Smooth muscle cell (in vitro differentiated cells): ENCODE measurements around the gene ARHGAP28. TPM values are rescaled to one million over a fixed set of nuclear protein-coding genes. Genes with fewer than 3 reads are reported as not detected.

Source experiments
- DNase-seq: peaks from one replicate; lab custom pipeline; 2025; ENCODE audit not compliant: unreplicated experiment; lab: John Stamatoyannopoulos, UW
- H2AFZ ChIP-seq: fragments of 200-600 bp; sonication (generic); 2 replicates; pipeline ENCODE4 v1.6.0; 2016; ENCODE audit warnings: antibody characterized with exemption, low read depth, mild to moderate bottlenecking
- H3F3A ChIP-seq: fragments of 200-600 bp; sonication (generic); 2 replicates; pipeline ENCODE4 v1.6.0; 2017; ENCODE audit warnings: antibody characterized with exemption, low read depth
- H3K27ac ChIP-seq: fragments of 200-600 bp; sonication (generic); 2 replicates; pipeline ENCODE4 v1.5.1; 2016; ENCODE audit warnings: low read depth, mild to moderate bottlenecking
- H3K27me3 ChIP-seq: fragments of 200-600 bp; sonication (generic); 2 replicates; pipeline ENCODE4 v1.6.1; 2016; ENCODE audit warnings: low read depth, mild to moderate bottlenecking
- H3K36me3 ChIP-seq: fragments of 200-600 bp; sonication (generic); 2 replicates; pipeline ENCODE4 v1.5.1; 2016; ENCODE audit warnings: low read depth
- H3K4me1 ChIP-seq: fragments of 200-600 bp; sonication (generic); 2 replicates; pipeline ENCODE4 v1.5.1; 2016; ENCODE audit warnings: low read depth
- H3K4me2 ChIP-seq: fragments of 200-600 bp; sonication (generic); 2 replicates; pipeline ENCODE4 v1.6.0; 2016; ENCODE audit warnings: mild to moderate bottlenecking
- H3K4me3 ChIP-seq: fragments of 200-600 bp; sonication (generic); 2 replicates; pipeline ENCODE4 v1.5.1; 2016; ENCODE audit warnings: mild to moderate bottlenecking
- H3K79me2 ChIP-seq: fragments of 200-600 bp; sonication (generic); 2 replicates; pipeline ENCODE4 v1.6.0; 2016; ENCODE audit warnings: low read depth, mild to moderate bottlenecking
- H3K9ac ChIP-seq: fragments of 200-600 bp; sonication (generic); 2 replicates; pipeline ENCODE4 v1.6.0; 2016; ENCODE audit warnings: low read depth
- H3K9me3 ChIP-seq: fragments of 200-600 bp; sonication (generic); replicated peaks from 2 replicates; pipeline ENCODE4 v1.5.1; 2016; ENCODE audit warnings: low read depth
- H4K20me1 ChIP-seq: fragments of 200-600 bp; sonication (generic); 2 replicates; pipeline ENCODE4 v1.6.0; 2016; ENCODE audit warnings: low read depth
- WGBS: methylation state at CpG from one replicate; pipeline ENCODE4 v1.1.7; 2016; ENCODE audit warnings: low lambda C conversion rate; 5-methylcytosine and 5-hydroxymethylcytosine counted together
- polyA plus RNA-seq: library from polyadenylated mRNA; unstranded; fragments of >200 nt; fragmentation: Nextera tagmentation; extraction: Ambion mirVana; gene quantifications from 2 replicates; pipeline ENCODE4 v1.2.1, GENCODE V29; 2016
- total RNA-seq: library from RNA; depleted of rRNA; stranded (reverse); fragments of >200 nt; gene quantifications from 2 replicates; pipeline ENCODE4 v1.2.3, GENCODE V29; 2014
- TF ChIP-seq, protein P1 (sequence below): fragments of 200-600 bp; sonication (generic); IDR thresholded peaks from 2 replicates; pipeline ENCODE4 v1.5.1; 2017; ENCODE audit warnings: borderline replicate concordance, mild to moderate bottlenecking, antibody characterized with exemption; ENCODE audit not compliant: insufficient read depth, poor library complexity, severe bottlenecking

ARHGAP28 gene
- total and polyA plus RNA-seq, 2 experiments from 2014 or later: 16.2 to 27.7 TPM

DNA sequence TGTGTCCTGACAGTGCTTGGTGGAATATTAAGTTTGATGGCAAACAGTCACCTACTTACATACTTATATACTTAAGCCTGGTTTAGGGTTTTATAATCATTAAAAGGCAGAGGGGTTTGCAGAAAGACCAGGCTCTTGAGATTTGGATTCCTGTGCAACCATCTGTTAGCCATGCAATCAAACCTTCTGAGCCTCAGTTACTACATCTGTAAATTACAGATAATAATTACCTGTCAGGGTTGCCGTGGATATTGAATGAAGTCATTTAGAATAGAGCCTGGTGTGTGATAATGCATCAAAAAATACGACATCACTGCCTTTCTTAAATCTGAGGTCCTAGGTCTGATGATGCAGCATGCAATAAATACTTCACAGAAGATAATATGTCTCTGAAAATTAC, 152.9 kb downstream of the ARHGAP28 start:
- H3K9ac ChIP-seq: no peak overlapping the region
- no peaks in the 10 kb centered on the region for H3K9me3 ChIP-seq
- H3F3A ChIP-seq: no peaks in the 10 kb centered on the region
- H3K4me3 ChIP-seq: no peak overlapping the region
- 79% methylated on average over 2 of the region's 2 CpGs for WGBS
- peaks cover 14% of the 10 kb centered on the region for H3K4me1 ChIP-seq
- no peak for DNase-seq
- H3K27me3 ChIP-seq: no peaks in the 10 kb centered on the region
- H3K27ac ChIP-seq: no peak overlapping the region
- no peaks in the 10 kb centered on the region for H3K36me3 ChIP-seq
- no peak overlapping the region for H2AFZ ChIP-seq
- TF ChIP-seq, protein P1, sequence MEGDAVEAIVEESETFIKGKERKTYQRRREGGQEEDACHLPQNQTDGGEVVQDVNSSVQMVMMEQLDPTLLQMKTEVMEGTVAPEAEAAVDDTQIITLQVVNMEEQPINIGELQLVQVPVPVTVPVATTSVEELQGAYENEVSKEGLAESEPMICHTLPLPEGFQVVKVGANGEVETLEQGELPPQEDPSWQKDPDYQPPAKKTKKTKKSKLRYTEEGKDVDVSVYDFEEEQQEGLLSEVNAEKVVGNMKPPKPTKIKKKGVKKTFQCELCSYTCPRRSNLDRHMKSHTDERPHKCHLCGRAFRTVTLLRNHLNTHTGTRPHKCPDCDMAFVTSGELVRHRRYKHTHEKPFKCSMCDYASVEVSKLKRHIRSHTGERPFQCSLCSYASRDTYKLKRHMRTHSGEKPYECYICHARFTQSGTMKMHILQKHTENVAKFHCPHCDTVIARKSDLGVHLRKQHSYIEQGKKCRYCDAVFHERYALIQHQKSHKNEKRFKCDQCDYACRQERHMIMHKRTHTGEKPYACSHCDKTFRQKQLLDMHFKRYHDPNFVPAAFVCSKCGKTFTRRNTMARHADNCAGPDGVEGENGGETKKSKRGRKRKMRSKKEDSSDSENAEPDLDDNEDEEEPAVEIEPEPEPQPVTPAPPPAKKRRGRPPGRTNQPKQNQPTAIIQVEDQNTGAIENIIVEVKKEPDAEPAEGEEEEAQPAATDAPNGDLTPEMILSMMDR: no peak
- H3K79me2 ChIP-seq: no peaks in the 10 kb centered on the region
- H4K20me1 ChIP-seq: no peaks in the 10 kb centered on the region
- H3K4me2 ChIP-seq: no peak overlapping the region

DNA sequence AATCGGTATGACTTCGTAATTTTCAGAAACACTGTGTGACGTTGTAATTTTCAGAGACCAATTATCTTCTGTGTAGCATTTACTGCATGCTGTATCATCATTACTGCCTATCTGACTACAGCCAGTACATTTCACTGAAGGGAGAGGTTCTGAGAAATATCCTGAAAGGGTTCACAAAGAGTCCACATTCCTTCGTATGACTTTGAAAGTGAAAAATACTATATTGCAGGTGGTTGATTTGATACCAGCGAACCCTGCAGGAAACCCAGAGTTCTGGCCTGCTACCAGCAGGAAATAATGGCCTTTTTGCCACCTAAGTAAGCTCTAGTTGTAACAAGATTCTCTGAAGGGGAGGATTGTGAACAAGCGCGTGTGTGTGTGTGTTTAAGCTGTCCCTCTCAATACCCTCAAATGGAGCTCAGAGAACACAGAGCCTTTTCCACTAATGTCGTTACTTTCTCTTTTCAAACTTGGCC, 155.5 kb downstream of the ARHGAP28 start:
- H3K4me3 ChIP-seq: no peak overlapping the region

DNA sequence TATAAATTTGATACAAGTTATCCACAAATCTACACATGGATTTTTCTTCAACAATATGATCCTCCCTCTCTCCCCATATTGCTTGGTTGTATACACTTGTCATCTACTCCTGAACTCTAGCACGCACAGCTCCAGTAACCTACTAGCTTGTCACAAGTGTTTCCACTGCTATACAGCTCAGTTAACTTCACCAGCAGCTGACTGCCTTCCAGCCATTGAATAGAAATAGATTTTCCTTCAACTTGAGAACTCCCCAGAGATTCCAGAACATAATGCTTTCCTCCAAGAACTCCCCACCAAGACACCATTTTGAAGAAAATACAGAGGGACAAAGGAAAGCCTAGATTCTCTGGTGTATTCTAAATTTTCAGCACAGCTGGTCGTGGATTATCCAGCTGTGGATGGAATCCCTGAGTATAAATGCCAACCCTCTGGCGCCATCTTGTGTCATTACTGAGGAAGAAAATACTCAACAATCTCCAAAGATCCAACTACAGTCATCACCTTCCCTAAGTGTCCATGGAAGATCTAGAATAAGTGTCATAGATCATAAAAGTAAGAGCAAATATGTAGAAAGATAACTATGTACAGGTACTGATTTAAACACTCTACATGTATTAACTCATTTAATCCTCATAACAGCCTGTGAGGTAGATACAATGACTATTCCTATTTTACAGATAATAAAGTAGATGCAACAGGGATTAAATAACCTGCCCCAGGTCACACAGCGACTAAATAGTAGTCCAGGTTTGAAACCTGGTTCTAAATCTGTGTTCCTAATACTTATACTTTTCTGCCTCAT, 156.7 kb downstream of the ARHGAP28 start:
- no peaks in the 10 kb centered on the region for H3K9me3 ChIP-seq
- 34% methylated on average over 4 of the region's 4 CpGs for WGBS

More for the DNA sequence above, 155.5 kb downstream of the ARHGAP28 start:
- TF ChIP-seq, protein P1: no peak
- Histone ChIP-seq H2AFZ (no peak overlapping the region), H4K20me1 (no peaks in the 10 kb centered on the region), H3K27me3 (no peaks in the 10 kb centered on the region), H3K9me3 (no peaks in the 10 kb centered on the region), H3K4me1 (peaks cover 14% of the 10 kb centered on the region), H3K27ac (no peak overlapping the region), H3F3A (no peaks in the 10 kb centered on the region), H3K36me3 (no peaks in the 10 kb centered on the region), H3K4me2 (no peak overlapping the region), H3K79me2 (no peaks in the 10 kb centered on the region), H3K9ac (no peak overlapping the region)
- WGBS: 81% methylated on average over 8 of the region's 8 CpGs
- DNase-seq: no peak

More for the DNA sequence above, 156.7 kb downstream of the ARHGAP28 start:
- Histone ChIP-seq H3K27ac (no peak overlapping the region), H3K9ac (no peak overlapping the region), H3F3A (no peaks in the 10 kb centered on the region), H3K27me3 (no peaks in the 10 kb centered on the region), H2AFZ (no peak overlapping the region), H3K79me2 (no peaks in the 10 kb centered on the region), H4K20me1 (no peaks in the 10 kb centered on the region), H3K36me3 (no peaks in the 10 kb centered on the region), H3K4me1 (peaks cover 7% of the 10 kb centered on the region), H3K4me2 (no peak overlapping the region), H3K4me3 (no peak overlapping the region)
- TF ChIP-seq, protein P1: peak; percentile 78
- no peak for DNase-seq
